Fibroblast of lung (primary cell): ENCODE measurements around the gene RNASE4.

Experiments
- EZH2 ChIP-seq: IDR thresholded peaks from 2 replicates; pipeline ENCODE4 v1.5.1; 2012; ENCODE audit warnings: low read length, control low read depth, mild to moderate bottlenecking; ENCODE audit errors: missing control alignments
- TF ChIP-seq, protein P1 (sequence below), 2 donors: IDR thresholded peaks in 1 of 2; conservative IDR thresholded peaks in 1 of 2; 1 replicate in 1 of 2; 2 replicates in 1 of 2; pipeline ENCODE4 v1.5.1; 2011 to 2012; ENCODE audit warnings: low read length in 2 of 2, control low read depth in 1 of 2, inconsistent platforms in 1 of 2, low read depth in 1 of 2, mild to moderate bottlenecking in 1 of 2

DNA sequence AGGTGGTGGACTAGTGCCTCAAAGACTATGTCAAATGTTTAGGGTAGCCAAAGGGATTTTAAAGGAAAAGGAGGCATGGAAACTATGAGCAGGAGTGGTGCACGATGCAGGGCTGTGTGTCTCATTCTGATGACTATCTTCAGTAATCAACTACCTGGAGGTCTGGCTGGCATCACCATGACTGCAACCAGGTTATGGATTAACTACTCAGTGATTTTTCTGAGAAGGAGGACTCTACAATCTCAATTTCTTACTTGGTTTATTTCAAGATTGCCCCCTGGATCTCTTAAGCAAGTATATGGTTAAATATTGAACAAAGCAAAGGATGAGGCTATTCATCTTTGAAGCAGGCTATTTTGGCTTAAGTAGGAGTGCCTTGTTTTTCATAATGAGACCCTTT is 42.2 kb downstream of the RNASE4 start:
- TF ChIP-seq, protein P1, sequence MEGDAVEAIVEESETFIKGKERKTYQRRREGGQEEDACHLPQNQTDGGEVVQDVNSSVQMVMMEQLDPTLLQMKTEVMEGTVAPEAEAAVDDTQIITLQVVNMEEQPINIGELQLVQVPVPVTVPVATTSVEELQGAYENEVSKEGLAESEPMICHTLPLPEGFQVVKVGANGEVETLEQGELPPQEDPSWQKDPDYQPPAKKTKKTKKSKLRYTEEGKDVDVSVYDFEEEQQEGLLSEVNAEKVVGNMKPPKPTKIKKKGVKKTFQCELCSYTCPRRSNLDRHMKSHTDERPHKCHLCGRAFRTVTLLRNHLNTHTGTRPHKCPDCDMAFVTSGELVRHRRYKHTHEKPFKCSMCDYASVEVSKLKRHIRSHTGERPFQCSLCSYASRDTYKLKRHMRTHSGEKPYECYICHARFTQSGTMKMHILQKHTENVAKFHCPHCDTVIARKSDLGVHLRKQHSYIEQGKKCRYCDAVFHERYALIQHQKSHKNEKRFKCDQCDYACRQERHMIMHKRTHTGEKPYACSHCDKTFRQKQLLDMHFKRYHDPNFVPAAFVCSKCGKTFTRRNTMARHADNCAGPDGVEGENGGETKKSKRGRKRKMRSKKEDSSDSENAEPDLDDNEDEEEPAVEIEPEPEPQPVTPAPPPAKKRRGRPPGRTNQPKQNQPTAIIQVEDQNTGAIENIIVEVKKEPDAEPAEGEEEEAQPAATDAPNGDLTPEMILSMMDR (conservative IDR thresholded peaks at IDR 0.05 in 1 of 2, IDR thresholded peaks at IDR 0.05 in 1 of 2; ENCODE audit: low read depth in 1 of 2, low read length in 2 of 2), result no peak
- TF ChIP-seq EZH2, result no peak
